IMR-90 (cell line): ENCODE data around the gene CNTNAP1. TPM values are rescaled to one million over a fixed set of nuclear protein-coding genes. Genes with fewer than 3 reads are reported as not detected.

Source experiments
- ATAC-seq: fragments of 200-7000 bp; cut with Tn5 transposase; 2 replicates; pipeline ENCODE4 v1.9.1; 2020; ENCODE audit warnings: low read depth, mild to moderate bottlenecking, moderate library complexity
- BruUV-seq: library from RNA; stranded (reverse); fragments of 400-500 nt; replicated peaks from 2 replicates; lab custom pipeline; 2021; lab: Mats Ljungman, UMichigan
- CTCF ChIA-PET: fragments of 300-600 bp; formaldehyde crosslinking; extraction: SDS; loops from one replicate; lab custom pipeline; 2021; ENCODE audit warnings: antibody characterized with exemption; lab: Yijun Ruan, JAX
- POLR2A ChIA-PET: fragments of 300-600 bp; sonication (Branson Sonifier 250); formaldehyde crosslinking; loops from one replicate; lab custom pipeline; 2022; ENCODE audit warnings: antibody characterized with exemption; ENCODE audit not compliant: unreplicated experiment; lab: Charles Lee
- DNase-seq: peaks from one replicate; pipeline ENCODE4 v3.0.0; 2013
- H2AFZ ChIP-seq: replicated peaks from 2 replicates; pipeline ENCODE3; 2013; ENCODE audit warnings: low read length, mild to moderate bottlenecking; ENCODE audit not compliant: poor library complexity
- H2AK5ac ChIP-seq: 2 replicates; pipeline ENCODE4 v1.6.1; 2013; ENCODE audit warnings: low read depth, low read length, inconsistent platforms
- H2AK9ac ChIP-seq: replicated peaks from 2 replicates; pipeline ENCODE3; 2013; ENCODE audit warnings: mild to moderate bottlenecking, low read depth, low read length, moderate library complexity; ENCODE audit not compliant: poor library complexity
- H2BK120ac ChIP-seq: 2 replicates; pipeline ENCODE4 v1.6.1; 2013; ENCODE audit warnings: low read depth, low read length, inconsistent platforms
- H2BK15ac ChIP-seq: 3 replicates; pipeline ENCODE4 v1.6.1; 2013; ENCODE audit warnings: low read depth, low read length, inconsistent platforms
- H2BK20ac ChIP-seq: 2 replicates; pipeline ENCODE4 v1.6.1; 2013; ENCODE audit warnings: low read depth, mild to moderate bottlenecking, inconsistent platforms, low read length, moderate library complexity
- H2BK5ac ChIP-seq: 2 replicates; pipeline ENCODE4 v1.6.1; 2013; ENCODE audit warnings: mild to moderate bottlenecking, low read depth, low read length, inconsistent platforms; ENCODE audit not compliant: poor library complexity, severe bottlenecking
- H3K14ac ChIP-seq: replicated peaks from 2 replicates; pipeline ENCODE4 v1.6.1; 2013; ENCODE audit warnings: low read depth, low read length, inconsistent platforms
- H3K18ac ChIP-seq: 2 replicates; pipeline ENCODE4 v1.6.1; 2013; ENCODE audit warnings: low read depth, low read length, control low read depth
- H3K23ac ChIP-seq: 2 replicates; pipeline ENCODE4 v1.6.1; 2013; ENCODE audit warnings: low read depth, low read length, inconsistent platforms
- H3K27ac ChIP-seq: 2 replicates; pipeline ENCODE4 v1.5.1; 2013; ENCODE audit warnings: mild to moderate bottlenecking, control low read depth, low read length; ENCODE audit not compliant: insufficient read depth
- H3K27me3 ChIP-seq: 2 replicates; pipeline ENCODE4 v1.6.1; 2013; ENCODE audit warnings: low read length; ENCODE audit not compliant: control insufficient read depth, insufficient read depth
- H3K36me3 ChIP-seq: 2 replicates; pipeline ENCODE4 v1.6.1; 2013; ENCODE audit warnings: low read length, mixed read lengths; ENCODE audit not compliant: control insufficient read depth, insufficient read depth
- H3K4ac ChIP-seq: 2 replicates; pipeline ENCODE4 v1.6.1; 2013; ENCODE audit warnings: low read depth, low read length, inconsistent platforms
- H3K4me1 ChIP-seq: 2 replicates; pipeline ENCODE4 v1.6.1; 2013; ENCODE audit warnings: low read length, mixed read lengths; ENCODE audit not compliant: control insufficient read depth, insufficient read depth
- H3K4me2 ChIP-seq: 2 replicates; pipeline ENCODE4 v1.6.1; 2013; ENCODE audit warnings: low read depth, mild to moderate bottlenecking, control low read depth, low read length, moderate library complexity
- H3K4me3 ChIP-seq: 2 replicates; pipeline ENCODE4 v1.5.1; 2013; ENCODE audit warnings: low read depth, mild to moderate bottlenecking, control low read depth, low read length, moderate library complexity; ENCODE audit not compliant: insufficient read depth
- H3K56ac ChIP-seq: 2 replicates; pipeline ENCODE4 v1.6.1; 2013; ENCODE audit warnings: low read length, inconsistent platforms; ENCODE audit not compliant: insufficient read depth; ENCODE audit errors: extremely low read depth
- H3K79me1 ChIP-seq, 2 experiments: 2 replicates each; pipeline ENCODE4 v1.6.1; 2013; ENCODE audit warnings: low read length in 2 of 2, inconsistent platforms in 1 of 2, low read depth in 1 of 2
- H3K9ac ChIP-seq: 2 replicates; pipeline ENCODE4 v1.6.1; 2013; ENCODE audit warnings: low read depth, low read length, control low read depth
- H3K9me1 ChIP-seq: 2 replicates; pipeline ENCODE4 v1.6.1; 2013; ENCODE audit warnings: low read length, inconsistent platforms; ENCODE audit not compliant: insufficient read depth
- H3K9me3 ChIP-seq: 2 replicates; pipeline ENCODE4 v1.6.1; 2013; ENCODE audit warnings: low read length; ENCODE audit not compliant: control insufficient read depth, insufficient read depth
- H4K20me1 ChIP-seq: 2 replicates; pipeline ENCODE4 v1.6.1; 2013; ENCODE audit warnings: low read length, inconsistent platforms; ENCODE audit not compliant: insufficient read depth
- H4K5ac ChIP-seq: 2 replicates; pipeline ENCODE4 v1.6.1; 2013; ENCODE audit warnings: mild to moderate bottlenecking, low read depth, low read length, control low read depth
- H4K8ac ChIP-seq, 2 experiments: 2 replicates each; pipeline ENCODE4 v1.6.1; 2013; ENCODE audit warnings: low read depth in 2 of 2, low read length in 2 of 2, control low read depth in 1 of 2, inconsistent platforms in 1 of 2
- H4K91ac ChIP-seq: 2 replicates; pipeline ENCODE4 v1.6.1; 2013; ENCODE audit warnings: low read depth, low read length, inconsistent platforms; ENCODE audit not compliant: insufficient read depth
- BHLHE40 ChIP-seq: fragments of 150-350 bp; IDR thresholded peaks from 2 replicates; pipeline ENCODE4 v1.6.1; 2016; ENCODE audit warnings: mild to moderate bottlenecking, low read depth, low read length
- CEBPB ChIP-seq: IDR thresholded peaks from 2 replicates; pipeline ENCODE4 v1.6.1; 2012; ENCODE audit warnings: low read depth, low read length, improper control_type of control experiment
- FOS ChIP-seq: fragments of 150-350 bp; IDR thresholded peaks from 2 replicates; pipeline ENCODE4 v1.6.1; 2016; ENCODE audit warnings: low read depth, low read length
- MAFK ChIP-seq: IDR thresholded peaks from 2 replicates; pipeline ENCODE4 v1.6.1; 2012; ENCODE audit warnings: low read depth, low read length, improper control_type of control experiment
- MAZ ChIP-seq: IDR thresholded peaks from 2 replicates; pipeline ENCODE4 v1.6.1; 2012; ENCODE audit warnings: low read depth, mild to moderate bottlenecking, low read length, improper control_type of control experiment, moderate library complexity, borderline replicate concordance
- NFE2L2 ChIP-seq: fragments of 150-350 bp; IDR thresholded peaks from 2 replicates; pipeline ENCODE4 v1.6.1; 2016; ENCODE audit warnings: low read depth, mild to moderate bottlenecking, low read length
- POLR2A ChIP-seq: IDR thresholded peaks from 2 replicates; pipeline ENCODE4 v1.6.1; 2012; ENCODE audit warnings: mild to moderate bottlenecking, low read depth, low read length
- RCOR1 ChIP-seq: IDR thresholded peaks from 2 replicates; pipeline ENCODE4 v1.6.1; 2012; ENCODE audit warnings: mild to moderate bottlenecking, low read length, improper control_type of control experiment; ENCODE audit not compliant: insufficient replicate concordance
- RFX5 ChIP-seq: IDR thresholded peaks from 2 replicates; pipeline ENCODE4 v1.8.0; 2012; ENCODE audit warnings: low read depth, mild to moderate bottlenecking, low read length, moderate library complexity
- SMC3 ChIP-seq: fragments of 150-350 bp; IDR thresholded peaks from 2 replicates; pipeline ENCODE4 v1.6.1; 2016; ENCODE audit warnings: low read depth, mild to moderate bottlenecking, antibody characterized with exemption, low read length, moderate library complexity
- WGBS, 2 experiments: methylation state at CpG; one replicate each; pipeline versions ENCODE4 v1.1.5 to v1.1.7; 2013; ENCODE audit warnings: missing lambda C conversion rate in 2 of 2; ENCODE audit not compliant: insufficient read length in 1 of 2; ENCODE audit errors: extremely low coverage in 2 of 2; 5-methylcytosine and 5-hydroxymethylcytosine counted together
- dilution Hi-C: fragments of 300-500 bp; cut with HindIII; formaldehyde crosslinking; loops from one replicate; pipeline ENCODE4 v1.14.3; 2018; ENCODE audit warnings: low sequenced_read_pairs; ENCODE audit not compliant: unreplicated experiment
- in situ Hi-C: fragments of 300-500 bp; cut with MboI; formaldehyde crosslinking; loops from 3 replicates; pipeline ENCODE4 v1.14.3; 2019; ENCODE audit warnings: low sequenced_read_pairs, inconsistent platforms, mixed read lengths
- intact Hi-C: fragments of 100-400 bp; cut with micrococcal nuclease; formaldehyde crosslinking; loops from 2 replicates; pipeline ENCODE4 v1.10.0; 2022
- polyA plus RNA-seq, 3 experiments: library from polyadenylated mRNA; depleted of rRNA; stranded (reverse); fragments of >200 nt; gene quantifications; 2 replicates each; pipeline ENCODE4 v1.2.3, GENCODE V29; 2012; ENCODE audit warnings: low replicate concordance in 1 of 3
- total RNA-seq: library from RNA; depleted of rRNA; stranded (reverse); fragments of >200 nt; gene quantifications from 2 replicates; pipeline ENCODE4 v1.2.3, GENCODE V29; 2012
- TF ChIP-seq, protein P1 (sequence below): conservative IDR thresholded peaks from 2 replicates; pipeline ENCODE4 v1.5.1; 2012; ENCODE audit warnings: mild to moderate bottlenecking, low read depth, low read length, improper control_type of control experiment
- TF ChIP-seq, protein P2 (sequence below): fragments of 150-350 bp; IDR thresholded peaks from 2 replicates; pipeline ENCODE4 v1.6.1; 2017; ENCODE audit warnings: mild to moderate bottlenecking, antibody characterized with exemption, low read length, low read depth

The CNTNAP1 gene
- total and polyA plus RNA-seq, 2 of the 4 experiments (the other 2 are of a cell fraction): 12.2 to 72.2 TPM

DNA sequence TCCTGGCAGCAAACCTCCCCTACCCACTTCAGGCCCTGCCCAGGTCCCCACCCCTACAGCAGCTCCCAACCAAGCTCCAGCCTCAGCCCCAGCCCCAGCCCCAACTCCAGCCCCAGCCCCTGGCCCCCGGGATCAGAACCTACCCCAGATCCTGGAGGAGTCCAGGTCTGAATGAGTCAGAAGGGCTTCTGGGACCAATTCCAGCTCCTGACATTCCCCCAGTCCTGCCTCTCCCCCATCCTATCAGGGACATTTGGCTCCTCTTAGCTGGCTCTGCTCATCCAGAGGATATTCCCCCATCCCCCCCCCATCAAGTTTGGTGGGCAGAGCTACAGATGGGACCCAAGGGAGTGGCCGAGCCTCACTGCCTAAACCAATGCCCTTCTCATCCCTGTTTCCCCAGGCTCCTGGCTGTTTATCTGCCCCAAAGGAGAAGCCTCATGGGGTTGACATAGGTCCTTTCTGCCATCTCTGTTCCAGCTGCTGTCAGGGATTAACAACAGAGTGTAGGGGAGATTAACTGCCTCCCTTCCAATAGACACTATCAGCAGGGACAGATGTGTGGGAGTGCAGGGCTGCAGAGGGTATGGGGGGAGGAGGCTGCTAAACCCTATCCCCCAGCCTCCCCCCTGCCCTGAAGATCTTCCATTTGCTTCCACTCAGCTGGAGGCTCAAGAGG is 16.5 kb downstream of the CNTNAP1 start:
- ATAC-seq (peak; percentile 90), DNase-seq (peak; percentile 87)
- Histone ChIP-seq H3K27me3 (no peaks in the 10 kb centered on the region), H3K56ac (no peak overlapping the region), H3K9me3 (no peaks in the 10 kb centered on the region), H3K4me1 (peaks cover 3% of the 10 kb centered on the region; the same call in 1 of the 2 replicates), H3K4me3 (no peak overlapping the region), H3K23ac (no peak overlapping the region; the same call in 1 of the 2 replicates), H2AFZ (peak overlapping the region; percentile 53), H2BK5ac (no peak overlapping the region), H2AK9ac (peak overlapping the region; percentile 80), H3K4ac (0 out of 2 replicates have a peak overlapping the region, but pooled peaks have one; percentile 7), H4K91ac (no peak overlapping the region), H2AK5ac (peak overlapping the region; percentile 11; the same call in 1 of the 2 replicates), H2BK15ac (no peak overlapping the region), H2BK120ac (no peak overlapping the region), H3K14ac (no peak overlapping the region), H3K9ac (no peak overlapping the region), H4K8ac (peak overlapping the region in 1 of 2 experiments; percentile 19; a peak in 1 of 4 replicates), H2BK20ac (no peak overlapping the region), H3K4me2 (no peak overlapping the region), H3K79me1 (no peaks in the 10 kb centered on the region), H3K18ac (no peak overlapping the region), H4K20me1 (no peaks in the 10 kb centered on the region; the same call in 1 of the 2 replicates), H4K5ac (no peak overlapping the region), H3K36me3 (peaks cover 44% of the 10 kb centered on the region), H3K27ac (no peak overlapping the region), H3K9me1 (peaks cover 5% of the 10 kb centered on the region; the same call in 1 of the 2 replicates)
- in situ Hi-C loops (loop anchor here (25.0 kb wide), 1 partner anchor 613 kb away; no protein-coding TSS in a partner anchor), dilution Hi-C loops (no loop called here), intact Hi-C loops (no loop called here)
- CTCF ChIA-PET: interaction anchor here (0.6 kb wide), 1 partner anchor 16 kb away, joined by 3 read pairs; no protein-coding TSS in a partner anchor
- POLR2A ChIA-PET: interaction anchor here (0.6 kb wide), 1 partner anchor 306 kb away, joined by 7 read pairs; no protein-coding TSS in a partner anchor
- TF ChIP-seq SMC3 (no peak), RFX5 (no peak), MAFK (no peak), POLR2A (no peak), FOS (no peak), NFE2L2 (no peak), RCOR1 (no peak), BHLHE40 (no peak), CEBPB (no peak), MAZ (no peak)
- TF ChIP-seq, protein P1, sequence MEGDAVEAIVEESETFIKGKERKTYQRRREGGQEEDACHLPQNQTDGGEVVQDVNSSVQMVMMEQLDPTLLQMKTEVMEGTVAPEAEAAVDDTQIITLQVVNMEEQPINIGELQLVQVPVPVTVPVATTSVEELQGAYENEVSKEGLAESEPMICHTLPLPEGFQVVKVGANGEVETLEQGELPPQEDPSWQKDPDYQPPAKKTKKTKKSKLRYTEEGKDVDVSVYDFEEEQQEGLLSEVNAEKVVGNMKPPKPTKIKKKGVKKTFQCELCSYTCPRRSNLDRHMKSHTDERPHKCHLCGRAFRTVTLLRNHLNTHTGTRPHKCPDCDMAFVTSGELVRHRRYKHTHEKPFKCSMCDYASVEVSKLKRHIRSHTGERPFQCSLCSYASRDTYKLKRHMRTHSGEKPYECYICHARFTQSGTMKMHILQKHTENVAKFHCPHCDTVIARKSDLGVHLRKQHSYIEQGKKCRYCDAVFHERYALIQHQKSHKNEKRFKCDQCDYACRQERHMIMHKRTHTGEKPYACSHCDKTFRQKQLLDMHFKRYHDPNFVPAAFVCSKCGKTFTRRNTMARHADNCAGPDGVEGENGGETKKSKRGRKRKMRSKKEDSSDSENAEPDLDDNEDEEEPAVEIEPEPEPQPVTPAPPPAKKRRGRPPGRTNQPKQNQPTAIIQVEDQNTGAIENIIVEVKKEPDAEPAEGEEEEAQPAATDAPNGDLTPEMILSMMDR: no peak
- TF ChIP-seq, protein P2, sequence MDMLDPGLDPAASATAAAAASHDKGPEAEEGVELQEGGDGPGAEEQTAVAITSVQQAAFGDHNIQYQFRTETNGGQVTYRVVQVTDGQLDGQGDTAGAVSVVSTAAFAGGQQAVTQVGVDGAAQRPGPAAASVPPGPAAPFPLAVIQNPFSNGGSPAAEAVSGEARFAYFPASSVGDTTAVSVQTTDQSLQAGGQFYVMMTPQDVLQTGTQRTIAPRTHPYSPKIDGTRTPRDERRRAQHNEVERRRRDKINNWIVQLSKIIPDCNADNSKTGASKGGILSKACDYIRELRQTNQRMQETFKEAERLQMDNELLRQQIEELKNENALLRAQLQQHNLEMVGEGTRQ: no peak
- BruUV-seq: TSS peak; percentile 96
- no CpG with 5 or more reads among the region's 2 CpGs for WGBS, 2 experiments
